DOHH2 (cell line): ENCODE measurements around the gene DHDDS.

Experiments used
- H3F3A ChIP-seq: fragments of 200-600 bp; sonication (generic), shearing (Covaris generic); 2 replicates; pipeline ENCODE4 v1.6.0; 2016; ENCODE audit warnings: antibody characterized with exemption, mild to moderate bottlenecking; ENCODE audit not compliant: control insufficient read depth, insufficient read depth
- H3K27ac ChIP-seq: fragments of 200-600 bp; sonication (generic); 2 replicates; pipeline ENCODE4 v1.5.1; 2014; ENCODE audit warnings: low read depth, mild to moderate bottlenecking, low read length, moderate library complexity
- H3K27me3 ChIP-seq: fragments of 200-600 bp; sonication (generic); 2 replicates; pipeline ENCODE4 v1.6.1; 2014; ENCODE audit warnings: mild to moderate bottlenecking, low read length, mixed read lengths; ENCODE audit not compliant: control insufficient read depth
- H3K36me3 ChIP-seq: fragments of 200-600 bp; sonication (generic); 2 replicates; pipeline ENCODE4 v1.6.1; 2014; ENCODE audit warnings: mild to moderate bottlenecking, low read length, moderate library complexity, mixed read lengths; ENCODE audit not compliant: control insufficient read depth
- H3K4me1 ChIP-seq: fragments of 200-600 bp; sonication (generic); 2 replicates; pipeline ENCODE4 v1.6.1; 2014; ENCODE audit warnings: mild to moderate bottlenecking, low read length, mixed read lengths; ENCODE audit not compliant: control insufficient read depth
- H3K4me2 ChIP-seq: fragments of 200-600 bp; sonication (generic); 2 replicates; pipeline ENCODE4 v1.6.0; 2014; ENCODE audit warnings: mild to moderate bottlenecking, low read length, moderate library complexity
- H3K4me3 ChIP-seq: fragments of 200-600 bp; sonication (generic); 2 replicates; pipeline ENCODE4 v1.5.1; 2014; ENCODE audit warnings: mild to moderate bottlenecking, low read length, mixed read lengths
- H3K79me2 ChIP-seq: fragments of 200-600 bp; sonication (generic); 2 replicates; pipeline ENCODE4 v1.6.1; 2014; ENCODE audit warnings: mild to moderate bottlenecking, low read length, mixed read lengths; ENCODE audit not compliant: control insufficient read depth
- H3K9me2 ChIP-seq: fragments of 200-600 bp; sonication (generic); replicated peaks from 2 replicates; pipeline ENCODE4 v1.6.1; 2014; ENCODE audit warnings: mild to moderate bottlenecking, low read length, mixed read lengths; ENCODE audit not compliant: control insufficient read depth
- H3K9me3 ChIP-seq: fragments of 200-600 bp; sonication (generic); 2 replicates; pipeline ENCODE4 v1.6.1; 2014; ENCODE audit warnings: antibody characterized with exemption, low read length, mixed read lengths; ENCODE audit not compliant: control insufficient read depth, insufficient read depth
- H4K20me1 ChIP-seq: fragments of 200-600 bp; sonication (generic); 2 replicates; pipeline ENCODE4 v1.6.0; 2014; ENCODE audit warnings: low read depth, mild to moderate bottlenecking, antibody characterized with exemption, low read length, moderate library complexity; ENCODE audit not compliant: control insufficient read depth, insufficient read depth
- EZH2phosphoT487 ChIP-seq: fragments of 200-600 bp; sonication (generic); IDR thresholded peaks from 2 replicates; pipeline ENCODE4 v1.6.1; 2017; ENCODE audit warnings: borderline replicate concordance, mild to moderate bottlenecking, antibody characterized with exemption, low read length, moderate library complexity, mixed read lengths
- TF ChIP-seq, protein P1 (sequence below): fragments of 200-600 bp; sonication (generic); IDR thresholded peaks from one replicate; pipeline ENCODE4 v1.5.1; 2014; ENCODE audit warnings: antibody characterized with exemption, mild to moderate bottlenecking, low read depth, low read length; ENCODE audit not compliant: poor library complexity, severe bottlenecking

DHDDS gene

DNA sequence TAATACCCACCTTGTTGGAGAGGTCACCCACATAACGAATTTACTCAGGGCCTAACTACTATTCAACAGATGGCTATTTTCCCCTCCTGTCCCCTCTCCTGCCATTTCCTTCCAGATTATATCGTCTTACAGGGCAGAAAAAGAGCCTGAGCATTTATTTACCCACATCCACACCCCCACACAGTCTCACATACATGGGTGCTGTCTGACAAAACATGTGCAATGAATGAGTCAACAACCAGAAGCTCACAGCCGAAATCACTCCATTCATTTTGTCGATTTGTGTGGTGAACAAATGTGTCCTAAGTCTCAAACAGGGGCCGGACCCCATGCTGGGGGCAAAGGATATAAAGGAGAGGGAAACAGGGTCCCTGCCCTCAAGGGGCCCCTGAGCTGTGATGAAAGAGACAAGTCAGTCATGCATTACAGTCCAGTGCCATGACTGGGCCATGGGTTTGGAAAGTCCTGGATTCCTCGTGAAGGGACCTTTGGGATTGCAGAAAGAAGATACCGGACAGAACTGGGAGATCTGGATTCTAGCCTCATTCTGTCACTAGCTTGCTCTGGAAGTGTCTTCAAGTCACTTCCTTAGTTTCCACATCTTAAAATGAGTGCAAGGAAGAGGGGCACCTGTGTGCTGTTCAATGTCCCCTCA lies 43.2 kb upstream of the DHDDS start:
- Histone ChIP-seq H3K27ac (no peak overlapping the region), H3K36me3 (no peaks in the 10 kb centered on the region), H3K79me2 (no peaks in the 10 kb centered on the region), H3K4me2 (no peak overlapping the region), H3K9me2 (no peaks in the 10 kb centered on the region), H3K9me3 (no peaks in the 10 kb centered on the region), H3K4me3 (no peak overlapping the region), H3K27me3 (peaks cover 11% of the 10 kb centered on the region), H3K4me1 (no peaks in the 10 kb centered on the region), H3F3A (no peaks in the 10 kb centered on the region), H4K20me1 (no peaks in the 10 kb centered on the region)
- no peak for TF ChIP-seq EZH2phosphoT487
- TF ChIP-seq, protein P1, sequence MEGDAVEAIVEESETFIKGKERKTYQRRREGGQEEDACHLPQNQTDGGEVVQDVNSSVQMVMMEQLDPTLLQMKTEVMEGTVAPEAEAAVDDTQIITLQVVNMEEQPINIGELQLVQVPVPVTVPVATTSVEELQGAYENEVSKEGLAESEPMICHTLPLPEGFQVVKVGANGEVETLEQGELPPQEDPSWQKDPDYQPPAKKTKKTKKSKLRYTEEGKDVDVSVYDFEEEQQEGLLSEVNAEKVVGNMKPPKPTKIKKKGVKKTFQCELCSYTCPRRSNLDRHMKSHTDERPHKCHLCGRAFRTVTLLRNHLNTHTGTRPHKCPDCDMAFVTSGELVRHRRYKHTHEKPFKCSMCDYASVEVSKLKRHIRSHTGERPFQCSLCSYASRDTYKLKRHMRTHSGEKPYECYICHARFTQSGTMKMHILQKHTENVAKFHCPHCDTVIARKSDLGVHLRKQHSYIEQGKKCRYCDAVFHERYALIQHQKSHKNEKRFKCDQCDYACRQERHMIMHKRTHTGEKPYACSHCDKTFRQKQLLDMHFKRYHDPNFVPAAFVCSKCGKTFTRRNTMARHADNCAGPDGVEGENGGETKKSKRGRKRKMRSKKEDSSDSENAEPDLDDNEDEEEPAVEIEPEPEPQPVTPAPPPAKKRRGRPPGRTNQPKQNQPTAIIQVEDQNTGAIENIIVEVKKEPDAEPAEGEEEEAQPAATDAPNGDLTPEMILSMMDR, result no peak

DNA sequence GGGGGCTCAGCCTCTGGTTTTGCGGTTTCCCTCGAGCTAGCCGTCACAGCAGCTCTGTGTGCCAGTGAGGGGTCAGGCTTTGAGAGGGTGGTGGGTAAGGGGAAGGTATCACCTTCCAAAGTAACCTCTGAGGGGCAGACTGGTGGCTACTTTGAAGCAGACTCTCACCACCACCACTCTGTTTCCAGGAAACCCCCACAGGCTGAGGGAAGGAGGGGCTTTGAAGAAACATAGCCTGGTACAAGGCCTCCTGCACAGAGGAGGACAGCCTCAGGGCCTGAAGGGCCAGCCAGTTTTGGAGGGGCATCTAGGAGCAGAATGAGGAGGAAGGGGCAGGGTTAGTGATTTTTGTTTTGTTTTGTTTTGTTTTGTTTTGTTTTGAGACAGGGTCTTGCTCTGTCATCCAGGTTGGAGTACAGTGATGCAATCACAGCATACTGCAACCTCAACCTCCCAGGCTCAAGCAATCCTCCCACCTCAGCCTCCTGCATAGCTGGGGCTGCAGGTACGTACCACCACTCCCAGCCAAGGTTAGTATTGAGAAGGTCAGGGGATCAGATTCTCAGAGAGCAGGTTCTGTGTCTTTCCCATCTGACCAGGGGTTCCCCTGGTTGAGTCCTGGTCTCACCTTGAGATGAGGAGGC lies 42.4 kb upstream of the DHDDS start:
- no peak for TF ChIP-seq EZH2phosphoT487
- TF ChIP-seq, protein P1, result no peak
- H3K9me3 ChIP-seq, result no peaks in the 10 kb centered on the region
- no peaks in the 10 kb centered on the region for H3F3A ChIP-seq
- H3K4me3 ChIP-seq, result no peak overlapping the region
- H3K9me2 ChIP-seq, result no peaks in the 10 kb centered on the region
- H4K20me1 ChIP-seq, result no peaks in the 10 kb centered on the region
- H3K27ac ChIP-seq, result no peak overlapping the region
- no peaks in the 10 kb centered on the region for H3K79me2 ChIP-seq
- no peaks in the 10 kb centered on the region for H3K36me3 ChIP-seq
- peaks cover 11% of the 10 kb centered on the region for H3K27me3 ChIP-seq
- H3K4me2 ChIP-seq, result no peak overlapping the region
- no peaks in the 10 kb centered on the region for H3K4me1 ChIP-seq

DNA sequence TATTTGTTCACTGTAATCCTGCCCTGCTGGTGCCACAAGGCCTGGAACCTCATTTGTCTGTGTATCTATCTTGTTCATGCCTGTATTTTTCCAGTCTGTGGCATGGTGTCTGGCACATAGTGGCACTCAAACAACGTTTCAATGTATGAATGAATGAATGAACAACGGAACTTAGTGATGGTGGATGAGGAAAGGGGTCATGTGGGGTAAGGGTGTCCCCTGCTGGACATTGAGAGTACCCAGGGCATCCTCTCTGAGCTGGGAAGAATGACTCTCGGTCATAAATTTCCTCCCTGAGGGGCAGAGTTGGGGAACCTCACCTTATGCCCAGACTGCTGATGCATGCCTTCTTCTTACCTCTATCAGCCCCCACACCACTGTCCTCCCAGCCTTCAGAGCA lies 40.7 kb upstream of the DHDDS start:
- no peaks in the 10 kb centered on the region for H3K9me2 ChIP-seq
- H3F3A ChIP-seq, result no peaks in the 10 kb centered on the region
- no peak overlapping the region for H3K27ac ChIP-seq
- no peaks in the 10 kb centered on the region for H4K20me1 ChIP-seq
- H3K4me2 ChIP-seq, result no peak overlapping the region
- no peaks in the 10 kb centered on the region for H3K9me3 ChIP-seq
- TF ChIP-seq, protein P1, result peak; percentile 50
- TF ChIP-seq EZH2phosphoT487, result no peak
- H3K27me3 ChIP-seq, result peaks cover 9% of the 10 kb centered on the region
- H3K36me3 ChIP-seq, result no peaks in the 10 kb centered on the region
- no peak overlapping the region for H3K4me3 ChIP-seq
- no peaks in the 10 kb centered on the region for H3K79me2 ChIP-seq
- no peaks in the 10 kb centered on the region for H3K4me1 ChIP-seq
